ENCODE data around the gene KIF2A. TPM values are rescaled to one million over a fixed set of nuclear protein-coding genes. Genes with fewer than 3 reads are reported as not detected.
A peak's percentile ranks its signal among the peaks of the same experiment; 100 is the strongest.

The KIF2A gene
- total and polyA plus RNA-seq, 9 of the 15 experiments (the other 6 are each of a cell fraction or from before 2014, with no cell fraction given), result 42.6 to 126 (median 77.6) TPM

GRCh38 chr5:62421414-62421813 is 115.4 kb downstream of the KIF2A start (continued):
- TF ChIP-seq HMGN3 (IDR thresholded peaks at IDR 0.05; ENCODE audit: borderline replicate concordance, extremely low read depth, insufficient read length, low read depth, low read length), result peak; percentile 51
- no peak for TF ChIP-seq TAF15 (IDR thresholded peaks at IDR 0.05; ENCODE audit: low read depth, low read length)
- TF ChIP-seq RBBP5 (IDR thresholded peaks at IDR 0.05; ENCODE audit: borderline replicate concordance, insufficient read depth, low read length, poor library complexity, severe bottlenecking), result peak; percentile 46
- no peak for TF ChIP-seq YY1 (IDR thresholded peaks at IDR 0.05; ENCODE audit: borderline replicate concordance in 1 of 3, control insufficient read depth in 1 of 3, extremely low read depth in 1 of 3, insufficient read depth in 3 of 3, insufficient read length in 1 of 3, insufficient replicate concordance in 2 of 3, low read depth in 1 of 3, low read length in 2 of 3)
- TF ChIP-seq NCOR1 (IDR thresholded peaks at IDR 0.05), result peak; percentile 83
- no peak for TF ChIP-seq MBD2 (IDR thresholded peaks at IDR 0.05; ENCODE audit: borderline replicate concordance, low read depth)
- TF ChIP-seq RFX1 (IDR thresholded peaks at IDR 0.05), result peak; percentile 22; the same call in 1 of the 2 replicates
- TF ChIP-seq TCF7 (IDR thresholded peaks at IDR 0.05; ENCODE audit: borderline replicate concordance), result no peak
- TF ChIP-seq ZNF551 (CRISPR knock-in tag; IDR thresholded peaks at IDR 0.05), result no peak
- no peak for TF ChIP-seq BRD9 (IDR thresholded peaks at IDR 0.05; ENCODE audit: low read depth, partially characterized antibody)
- peak in 1 of 2 experiments; percentile 33 for TF ChIP-seq NCOA2 (IDR thresholded peaks at IDR 0.05; ENCODE audit: partially characterized antibody in 2 of 2)
- TF ChIP-seq TAL1 (IDR thresholded peaks at IDR 0.05), result peak; percentile 85
- peak; percentile 90 for TF ChIP-seq EP300 (IDR thresholded peaks at IDR 0.05; ENCODE audit: low read length)
- TF ChIP-seq BACH1 (tag; IDR thresholded peaks at IDR 0.05), result no peak
- TF ChIP-seq KDM1A (IDR thresholded peaks at IDR 0.05), result peak; percentile 20 to 51; a peak in 2 of 4 replicates
- no peak for TF ChIP-seq HCFC1 (IDR thresholded peaks at IDR 0.05; ENCODE audit: low read depth, low read length)
- TF ChIP-seq, protein P1, sequence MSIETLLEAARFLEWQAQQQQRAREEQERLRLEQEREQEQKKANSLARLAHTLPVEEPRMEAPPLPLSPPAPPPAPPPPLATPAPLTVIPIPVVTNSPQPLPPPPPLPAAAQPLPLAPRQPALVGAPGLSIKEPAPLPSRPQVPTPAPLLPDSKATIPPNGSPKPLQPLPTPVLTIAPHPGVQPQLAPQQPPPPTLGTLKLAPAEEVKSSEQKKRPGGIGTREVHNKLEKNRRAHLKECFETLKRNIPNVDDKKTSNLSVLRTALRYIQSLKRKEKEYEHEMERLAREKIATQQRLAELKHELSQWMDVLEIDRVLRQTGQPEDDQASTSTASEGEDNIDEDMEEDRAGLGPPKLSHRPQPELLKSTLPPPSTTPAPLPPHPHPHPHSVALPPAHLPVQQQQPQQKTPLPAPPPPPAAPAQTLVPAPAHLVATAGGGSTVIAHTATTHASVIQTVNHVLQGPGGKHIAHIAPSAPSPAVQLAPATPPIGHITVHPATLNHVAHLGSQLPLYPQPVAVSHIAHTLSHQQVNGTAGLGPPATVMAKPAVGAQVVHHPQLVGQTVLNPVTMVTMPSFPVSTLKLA (conservative IDR thresholded peaks at IDR 0.05), result peak in 1 of 2 experiments; percentile 39; a peak in 1 of 4 replicates
- no peak for TF ChIP-seq FUS (optimal IDR thresholded peaks at IDR 0.05; ENCODE audit: low read depth, low read length)
- peak; percentile 94 for TF ChIP-seq DPF2 (IDR thresholded peaks at IDR 0.05)
- TF ChIP-seq MYC (IDR thresholded peaks at IDR 0.05; ENCODE audit: low read depth, low read length), result peak; percentile 47; the same call in 1 of the 2 replicates
- no peak for TF ChIP-seq MYC (CRISPR knock-in tag; IDR thresholded peaks at IDR 0.05; ENCODE audit: borderline replicate concordance, low read depth)
- TF ChIP-seq POLR2AphosphoS5 (IDR thresholded peaks at IDR 0.05; ENCODE audit: control insufficient read depth, insufficient read depth, low read depth, low read length), result 0 out of 2 replicates have a peak, but pooled peaks have one; percentile 42
- TF ChIP-seq NR2C2 (CRISPR knock-in tag; IDR thresholded peaks at IDR 0.05), result no peak
- peak; percentile 54; the same call in 1 of the 2 replicates for TF ChIP-seq NR2C2 (tag; IDR thresholded peaks at IDR 0.05)
- TF ChIP-seq CCNT2 (IDR thresholded peaks at IDR 0.05; ENCODE audit: borderline replicate concordance, extremely low read depth, insufficient read length, low read depth, low read length), result peak; percentile 75
- TF ChIP-seq POLR2H (tag; IDR thresholded peaks at IDR 0.05; ENCODE audit: low read depth), result peak; percentile 53; the same call in 1 of the 2 replicates
- peak; percentile 84 for TF ChIP-seq TCF3 (CRISPR knock-in tag; IDR thresholded peaks at IDR 0.05)
